ENCODE data around the gene HTR7. TPM values are rescaled to one million over a fixed set of nuclear protein-coding genes. Genes with fewer than 3 reads are reported as not detected.

HTR7 gene
- total and polyA plus RNA-seq, 2 experiments from 2014 or later = 0.23 to 1.8 TPM

GRCh38 chr10:90785782-90786181 is 72.1 kb downstream of the HTR7 start:
- Histone ChIP-seq H3K79me2 (no peaks in the 10 kb centered on the region), H3K27me3 (peaks cover 3% of the 10 kb centered on the region), H3K4me1 (ENCODE audit: insufficient read depth) (no peaks in the 10 kb centered on the region), H3K9me2 (replicated peaks; ENCODE audit: insufficient read depth) (no peaks in the 10 kb centered on the region), H4K20me1 (ENCODE audit: insufficient read depth, poor library complexity, severe bottlenecking) (no peaks in the 10 kb centered on the region), H3K27ac (no peak overlapping the region), H3K4me3 (no peak overlapping the region), H3K9me3 (ENCODE audit: low read depth) (no peaks in the 10 kb centered on the region), H3K36me3 (replicated peaks; ENCODE audit: insufficient read depth, low read depth) (no peaks in the 10 kb centered on the region), H2AFZ (no peak overlapping the region), H3K4me2 (no peak overlapping the region)
- TF ChIP-seq CTCF (IDR thresholded peaks at IDR 0.05; ENCODE audit: poor library complexity) = no peak
- TF ChIP-seq EZH2phosphoT487 (IDR thresholded peaks at IDR 0.05; ENCODE audit: low read depth, severe bottlenecking, unreplicated experiment) = no peak
- TF ChIP-seq EZH2 (IDR thresholded peaks at IDR 0.05; ENCODE audit: borderline replicate concordance) = no peak
- no peak for DNase-seq (ENCODE audit: low spot score)
- WGBS (ENCODE audit: low lambda C conversion rate, missing lambda C conversion rate) = 87% methylated on average over 4 of the region's 4 CpGs

GRCh38 chr10:90784771-90785170 is 73.1 kb downstream of the HTR7 start:
- TF ChIP-seq EZH2 (IDR thresholded peaks at IDR 0.05; ENCODE audit: borderline replicate concordance) (no peak), CTCF (IDR thresholded peaks at IDR 0.05; ENCODE audit: poor library complexity) (no peak), EZH2phosphoT487 (IDR thresholded peaks at IDR 0.05; ENCODE audit: low read depth, severe bottlenecking, unreplicated experiment) (no peak)
- no peaks in the 10 kb centered on the region for H3K79me2 ChIP-seq
- no peak overlapping the region for H2AFZ ChIP-seq
- WGBS (ENCODE audit: low lambda C conversion rate, missing lambda C conversion rate) = 70% methylated on average over 4 of the region's 4 CpGs
- H3K27ac ChIP-seq = no peak overlapping the region
- no peaks in the 10 kb centered on the region for H3K4me1 ChIP-seq (ENCODE audit: insufficient read depth)
- H3K9me2 ChIP-seq (replicated peaks; ENCODE audit: insufficient read depth) = no peaks in the 10 kb centered on the region
- no peaks in the 10 kb centered on the region for H3K36me3 ChIP-seq (replicated peaks; ENCODE audit: insufficient read depth, low read depth)
- H3K4me2 ChIP-seq = no peak overlapping the region
- peak; percentile 12 for DNase-seq (ENCODE audit: low spot score)
- H4K20me1 ChIP-seq (ENCODE audit: insufficient read depth, poor library complexity, severe bottlenecking) = no peaks in the 10 kb centered on the region
- no peaks in the 10 kb centered on the region for H3K27me3 ChIP-seq
- H3K4me3 ChIP-seq = no peak overlapping the region
- no peaks in the 10 kb centered on the region for H3K9me3 ChIP-seq (ENCODE audit: low read depth)

GRCh38 chr10:90780488-90780887 is 77.4 kb downstream of the HTR7 start:
- Histone ChIP-seq H4K20me1 (ENCODE audit: insufficient read depth, poor library complexity, severe bottlenecking) (no peaks in the 10 kb centered on the region), H2AFZ (no peak overlapping the region), H3K36me3 (replicated peaks; ENCODE audit: insufficient read depth, low read depth) (no peaks in the 10 kb centered on the region), H3K4me1 (ENCODE audit: insufficient read depth) (no peaks in the 10 kb centered on the region), H3K4me3 (no peak overlapping the region), H3K9me2 (replicated peaks; ENCODE audit: insufficient read depth) (no peaks in the 10 kb centered on the region), H3K27me3 (no peaks in the 10 kb centered on the region), H3K27ac (no peak overlapping the region), H3K4me2 (no peak overlapping the region), H3K9me3 (ENCODE audit: low read depth) (no peaks in the 10 kb centered on the region), H3K79me2 (no peaks in the 10 kb centered on the region)
- no peak for TF ChIP-seq EZH2 (IDR thresholded peaks at IDR 0.05; ENCODE audit: borderline replicate concordance)
- no peak for TF ChIP-seq EZH2phosphoT487 (IDR thresholded peaks at IDR 0.05; ENCODE audit: low read depth, severe bottlenecking, unreplicated experiment)
- no peak for TF ChIP-seq CTCF (IDR thresholded peaks at IDR 0.05; ENCODE audit: poor library complexity)
- 87% methylated on average over 4 of the region's 4 CpGs for WGBS (ENCODE audit: low lambda C conversion rate, missing lambda C conversion rate)
- no peak for DNase-seq (ENCODE audit: low spot score)

GRCh38 chr10:90779548-90779947 is 78.3 kb downstream of the HTR7 start:
- WGBS (ENCODE audit: low lambda C conversion rate, missing lambda C conversion rate) = 78% methylated on average over 3 of the region's 3 CpGs
- Histone ChIP-seq H3K9me2 (replicated peaks; ENCODE audit: insufficient read depth) (no peaks in the 10 kb centered on the region), H3K4me3 (no peak overlapping the region), H4K20me1 (ENCODE audit: insufficient read depth, poor library complexity, severe bottlenecking) (no peaks in the 10 kb centered on the region), H3K27me3 (no peaks in the 10 kb centered on the region), H3K9me3 (ENCODE audit: low read depth) (no peaks in the 10 kb centered on the region), H2AFZ (no peak overlapping the region), H3K79me2 (no peaks in the 10 kb centered on the region), H3K27ac (no peak overlapping the region), H3K4me2 (no peak overlapping the region), H3K4me1 (ENCODE audit: insufficient read depth) (no peaks in the 10 kb centered on the region), H3K36me3 (replicated peaks; ENCODE audit: insufficient read depth, low read depth) (no peaks in the 10 kb centered on the region)
- TF ChIP-seq EZH2phosphoT487 (IDR thresholded peaks at IDR 0.05; ENCODE audit: low read depth, severe bottlenecking, unreplicated experiment) (no peak), CTCF (IDR thresholded peaks at IDR 0.05; ENCODE audit: poor library complexity) (no peak), EZH2 (IDR thresholded peaks at IDR 0.05; ENCODE audit: borderline replicate concordance) (no peak)
- DNase-seq (ENCODE audit: low spot score) = no peak

Data from hepatocyte (in vitro differentiated cells).